Fibroblast of lung (primary cell): ENCODE measurements around the gene CEP131.

Experiments used
- EZH2 ChIP-seq: IDR thresholded peaks from 2 replicates; pipeline ENCODE4 v1.5.1; 2012; ENCODE audit warnings: low read length, control low read depth, mild to moderate bottlenecking; ENCODE audit errors: missing control alignments
- TF ChIP-seq, protein P1 (sequence below), 2 donors: IDR thresholded peaks in 1 of 2; conservative IDR thresholded peaks in 1 of 2; 1 replicate in 1 of 2; 2 replicates in 1 of 2; pipeline ENCODE4 v1.5.1; 2011 to 2012; ENCODE audit warnings: low read length in 2 of 2, control low read depth in 1 of 2, inconsistent platforms in 1 of 2, low read depth in 1 of 2, mild to moderate bottlenecking in 1 of 2

DNA sequence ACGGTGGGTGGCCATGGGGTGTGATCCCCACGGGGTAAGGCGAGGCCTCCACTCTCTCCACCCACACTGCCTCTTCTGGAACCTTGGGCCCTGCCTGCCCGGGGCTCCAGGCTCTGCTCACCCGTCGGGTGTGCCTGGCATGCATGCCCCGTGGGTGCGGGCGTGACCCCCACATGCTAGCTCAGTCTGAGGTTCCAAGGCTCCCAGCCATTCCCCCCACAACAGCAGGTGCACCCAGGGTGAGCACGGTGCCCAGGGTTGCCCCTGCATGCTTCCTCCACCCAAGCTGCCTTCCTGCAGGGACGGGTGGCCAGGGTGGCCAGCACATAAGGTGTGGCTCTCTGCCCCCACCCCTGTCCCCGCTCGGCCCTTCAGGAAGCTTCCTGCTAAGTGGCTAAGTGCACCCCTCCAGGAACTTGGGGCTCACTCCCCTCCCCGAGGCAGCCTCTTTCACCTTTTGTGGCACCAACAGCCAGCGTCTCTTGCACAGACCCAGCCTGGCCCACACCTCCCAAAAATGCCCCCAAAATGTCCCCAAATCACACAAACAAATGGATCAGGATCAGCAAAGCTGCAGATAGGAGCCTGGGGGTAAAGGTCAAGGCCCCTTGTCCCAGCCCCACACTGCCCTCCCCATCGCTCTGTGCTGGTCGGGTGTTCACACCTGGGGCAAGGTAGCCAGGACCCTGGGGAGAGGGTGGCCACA, 78.9 kb downstream of the CEP131 start:
- TF ChIP-seq, protein P1, sequence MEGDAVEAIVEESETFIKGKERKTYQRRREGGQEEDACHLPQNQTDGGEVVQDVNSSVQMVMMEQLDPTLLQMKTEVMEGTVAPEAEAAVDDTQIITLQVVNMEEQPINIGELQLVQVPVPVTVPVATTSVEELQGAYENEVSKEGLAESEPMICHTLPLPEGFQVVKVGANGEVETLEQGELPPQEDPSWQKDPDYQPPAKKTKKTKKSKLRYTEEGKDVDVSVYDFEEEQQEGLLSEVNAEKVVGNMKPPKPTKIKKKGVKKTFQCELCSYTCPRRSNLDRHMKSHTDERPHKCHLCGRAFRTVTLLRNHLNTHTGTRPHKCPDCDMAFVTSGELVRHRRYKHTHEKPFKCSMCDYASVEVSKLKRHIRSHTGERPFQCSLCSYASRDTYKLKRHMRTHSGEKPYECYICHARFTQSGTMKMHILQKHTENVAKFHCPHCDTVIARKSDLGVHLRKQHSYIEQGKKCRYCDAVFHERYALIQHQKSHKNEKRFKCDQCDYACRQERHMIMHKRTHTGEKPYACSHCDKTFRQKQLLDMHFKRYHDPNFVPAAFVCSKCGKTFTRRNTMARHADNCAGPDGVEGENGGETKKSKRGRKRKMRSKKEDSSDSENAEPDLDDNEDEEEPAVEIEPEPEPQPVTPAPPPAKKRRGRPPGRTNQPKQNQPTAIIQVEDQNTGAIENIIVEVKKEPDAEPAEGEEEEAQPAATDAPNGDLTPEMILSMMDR (conservative IDR thresholded peaks at IDR 0.05 in 1 of 2, IDR thresholded peaks at IDR 0.05 in 1 of 2; ENCODE audit: low read depth in 1 of 2, low read length in 2 of 2) = no peak
- TF ChIP-seq EZH2 = no peak
